Activated naive CD4-positive, alpha-beta T cell treated with anti-CD3 and anti-CD28 coated beads for 36 hours (primary cell): ENCODE data around the gene KRT7. TPM values are rescaled to one million over a fixed set of nuclear protein-coding genes. Genes with fewer than 3 reads are reported as not detected.
"Not testable (repeated sequence)": the region's sequence is repeated elsewhere in the genome, so short reads cannot be mapped to it uniquely, and the experiment has no call there.

Experiments used
- CTCF ChIA-PET: fragments of 350-600 bp; sonication (Branson Sonifier 250); formaldehyde crosslinking; loops from one replicate; lab custom pipeline; 2021; ENCODE audit warnings: antibody characterized with exemption; lab: Charles Lee
- DNase-seq: peaks from one replicate; pipeline ENCODE4 v3.0.0-alpha.2; 2020
- H3K27ac Mint-ChIP-seq: one replicate; pipeline ENCODE4 v1.8.0; 2021; ENCODE audit warnings: mild to moderate bottlenecking, mixed read lengths
- H3K27me3 Mint-ChIP-seq: one replicate; pipeline ENCODE4 v1.8.0; 2021; ENCODE audit warnings: low read depth, mixed read lengths
- H3K36me3 Mint-ChIP-seq: one replicate; pipeline ENCODE4 v1.8.0; 2021; ENCODE audit warnings: low read depth, mixed read lengths
- H3K4me1 Mint-ChIP-seq: one replicate; pipeline ENCODE4 v1.8.0; 2021; ENCODE audit warnings: low read depth, mixed read lengths
- H3K4me3 Mint-ChIP-seq: one replicate; pipeline ENCODE4 v1.8.0; 2021; ENCODE audit warnings: mild to moderate bottlenecking, moderate library complexity, mixed read lengths
- H3K9me3 Mint-ChIP-seq: one replicate; pipeline ENCODE4 v1.8.0; 2021; ENCODE audit warnings: mixed read lengths
- intact Hi-C: fragments of 100-400 bp; cut with micrococcal nuclease; formaldehyde crosslinking; loops from one replicate; pipeline ENCODE4 v1.15.1; 2023
- total RNA-seq, 2 experiments: library from RNA; stranded (reverse); gene quantifications; one replicate each; pipeline ENCODE4 v1.2.3, GENCODE V29; 2021

KRT7 gene
- total RNA-seq, 2 experiments from 2014 or later = 1.9 to 3.4 TPM

DNA sequence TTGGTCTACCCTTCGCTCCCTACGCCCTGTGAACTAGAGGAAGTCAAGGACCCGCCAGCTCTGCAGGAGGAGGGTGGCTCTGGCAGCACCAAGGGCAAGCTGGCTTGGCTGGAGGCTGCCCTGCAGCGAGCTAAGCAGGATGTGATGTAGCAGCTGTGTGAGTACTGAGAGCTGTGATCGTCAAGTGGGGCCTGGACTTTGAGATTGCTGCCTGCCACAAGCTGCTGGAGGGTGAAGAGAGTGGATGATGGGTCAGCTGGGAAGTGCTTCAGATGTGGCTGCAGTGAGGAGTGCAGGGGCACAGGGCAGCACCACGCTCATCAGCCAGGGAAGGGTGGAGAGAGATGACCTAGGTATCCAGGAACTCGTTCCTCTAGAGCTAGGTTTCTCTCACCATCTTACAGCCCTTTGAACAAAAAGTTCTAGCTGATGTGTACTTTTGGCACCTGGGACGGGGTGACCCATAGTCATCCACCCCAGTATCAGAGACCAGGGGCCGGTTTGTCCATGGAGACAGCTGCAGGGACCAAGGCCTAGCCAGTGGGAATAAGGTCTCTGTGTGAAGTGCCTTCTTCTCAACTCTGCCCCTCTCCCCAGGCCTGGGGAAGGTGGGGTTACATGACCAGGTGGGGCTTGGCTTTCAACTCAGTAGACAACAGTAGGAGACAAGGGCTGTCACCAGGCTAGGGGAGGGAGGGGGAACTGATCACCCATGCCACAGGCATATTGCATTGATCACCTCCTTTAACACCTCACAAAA is 44.6 kb downstream of the KRT7 start:
- CTCF ChIA-PET = interaction anchor here (0.6 to 4.2 kb wide), 11 partner anchors 9 to 499 kb away, joined by 3 to 29 read pairs (median 7); partner anchors contain the start of gene KRT80
- H3K36me3 Mint-ChIP-seq = no peaks in the 10 kb centered on the region
- H3K9me3 Mint-ChIP-seq = no peaks in the 10 kb centered on the region
- H3K27ac Mint-ChIP-seq = no peak overlapping the region
- intact Hi-C loops = loop anchor here (2.0 kb wide), 2 partner anchors 55 to 121 kb away; no protein-coding TSS in a partner anchor
- H3K27me3 Mint-ChIP-seq = peaks cover 12% of the 10 kb centered on the region
- DNase-seq = no peak
- peaks cover 3% of the 10 kb centered on the region for H3K4me1 Mint-ChIP-seq
- no peak overlapping the region for H3K4me3 Mint-ChIP-seq

DNA sequence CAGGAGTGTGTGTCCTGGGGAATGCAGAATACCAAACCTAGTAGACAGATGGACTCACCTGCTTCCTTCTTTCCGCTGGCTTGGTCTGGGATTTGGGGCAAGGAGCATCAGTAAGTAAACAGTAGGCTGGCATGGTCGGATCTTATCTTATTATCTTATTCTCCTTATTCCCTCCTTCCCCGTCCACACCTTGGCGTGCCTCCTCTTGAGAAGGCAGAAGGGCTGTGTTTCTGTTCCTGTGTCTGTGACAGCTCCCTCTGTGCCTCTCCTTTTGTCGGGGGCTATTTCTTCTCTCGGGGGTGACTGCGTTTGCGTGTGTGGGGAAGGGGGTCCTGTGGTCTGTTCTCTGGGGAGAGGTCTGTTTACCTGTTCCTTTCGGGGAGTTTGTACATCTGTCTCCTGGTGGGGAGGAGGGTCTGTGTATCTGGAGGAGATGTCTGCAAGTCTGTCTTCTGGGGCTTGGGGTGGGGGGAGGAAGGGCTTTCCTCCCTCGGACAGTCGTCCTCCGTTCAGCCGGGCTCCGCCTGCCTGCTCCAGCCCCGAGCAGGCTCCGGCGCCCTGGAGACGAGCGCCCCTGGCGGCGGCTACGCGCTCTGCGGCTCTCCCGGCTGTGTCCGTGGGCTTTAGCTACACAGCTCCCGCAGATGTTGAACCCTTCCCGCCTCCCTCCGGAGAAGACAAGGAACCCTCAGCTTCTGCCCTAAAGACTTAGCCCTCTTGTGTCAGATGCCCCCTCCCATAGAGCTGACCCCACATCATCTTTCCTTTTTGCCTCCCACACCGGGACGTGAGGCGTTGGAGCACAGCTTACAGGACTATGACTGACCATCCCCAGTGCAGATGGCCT is 45.8 kb downstream of the KRT7 start:
- Mint-ChIP-seq H3K36me3 (no peaks in the 10 kb centered on the region), H3K27me3 (peaks cover 12% of the 10 kb centered on the region), H3K9me3 (no peaks in the 10 kb centered on the region), H3K27ac (no peak overlapping the region), H3K4me3 (no peak overlapping the region), H3K4me1 (peaks cover 3% of the 10 kb centered on the region)
- peak; percentile 78 for DNase-seq
- intact Hi-C loops = loop anchor here (2.0 kb wide), 2 partner anchors 56 to 122 kb away; no protein-coding TSS in a partner anchor
- CTCF ChIA-PET = interaction anchor here (0.6 to 4.2 kb wide), 44 partner anchors 8 to 1948 kb away, joined by 3 to 29 read pairs (median 3); partner anchors contain the start of genes KRT80 and KRT83

DNA sequence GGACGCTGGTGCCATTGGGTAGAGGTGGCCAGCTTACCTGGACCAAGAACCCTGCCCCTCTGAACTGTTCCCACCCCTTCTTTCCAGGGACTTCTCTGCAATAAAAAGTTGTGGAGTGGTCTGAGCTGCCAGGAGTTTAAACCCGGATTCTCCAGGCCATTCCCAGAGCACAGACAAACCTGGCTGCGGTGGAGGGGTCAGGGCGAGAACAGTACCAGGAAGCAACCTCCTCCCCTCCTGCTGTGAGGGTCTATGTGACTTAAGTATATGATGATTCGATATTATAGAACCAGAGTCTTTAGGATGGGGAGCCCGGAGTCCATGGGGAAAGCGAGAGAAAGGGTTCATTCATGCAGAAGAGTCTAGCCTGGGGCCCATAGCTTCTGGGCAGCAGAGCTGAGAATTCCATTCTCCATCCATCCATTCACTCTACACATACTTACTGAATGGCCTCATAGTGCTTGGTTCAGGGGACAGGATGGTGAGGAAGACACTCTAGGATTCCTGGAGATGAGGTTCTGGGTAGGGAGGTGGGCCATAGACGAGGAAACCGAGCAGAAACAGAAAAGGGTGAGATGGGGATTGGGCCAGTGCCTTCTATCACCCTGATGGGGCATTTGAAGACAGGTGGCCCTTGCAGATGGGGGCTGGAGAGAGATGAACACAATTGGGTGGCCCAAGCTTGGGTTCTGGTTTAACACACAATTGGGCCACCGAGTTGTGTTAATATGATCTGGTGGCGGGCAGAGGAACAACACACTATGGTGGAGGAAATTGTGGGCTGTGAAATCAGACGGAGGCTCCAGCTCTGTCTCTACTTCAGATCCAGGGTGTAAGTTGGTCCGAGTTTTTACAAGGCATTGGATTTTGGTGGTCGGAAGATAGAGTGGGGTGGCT is 46.6 kb downstream of the KRT7 start:
- CTCF ChIA-PET = interaction anchor here (0.5 to 4.2 kb wide), 43 partner anchors 8 to 1948 kb away, joined by 3 to 29 read pairs (median 3); partner anchors contain the start of gene KRT83
- DNase-seq = no peak
- Mint-ChIP-seq H3K4me1 (peaks cover 3% of the 10 kb centered on the region), H3K9me3 (no peaks in the 10 kb centered on the region), H3K27me3 (peaks cover 12% of the 10 kb centered on the region), H3K27ac (no peak overlapping the region), H3K4me3 (no peak overlapping the region), H3K36me3 (no peaks in the 10 kb centered on the region)
- intact Hi-C loops = loop anchor here (2.0 kb wide), 2 partner anchors 57 to 123 kb away; no protein-coding TSS in a partner anchor

DNA sequence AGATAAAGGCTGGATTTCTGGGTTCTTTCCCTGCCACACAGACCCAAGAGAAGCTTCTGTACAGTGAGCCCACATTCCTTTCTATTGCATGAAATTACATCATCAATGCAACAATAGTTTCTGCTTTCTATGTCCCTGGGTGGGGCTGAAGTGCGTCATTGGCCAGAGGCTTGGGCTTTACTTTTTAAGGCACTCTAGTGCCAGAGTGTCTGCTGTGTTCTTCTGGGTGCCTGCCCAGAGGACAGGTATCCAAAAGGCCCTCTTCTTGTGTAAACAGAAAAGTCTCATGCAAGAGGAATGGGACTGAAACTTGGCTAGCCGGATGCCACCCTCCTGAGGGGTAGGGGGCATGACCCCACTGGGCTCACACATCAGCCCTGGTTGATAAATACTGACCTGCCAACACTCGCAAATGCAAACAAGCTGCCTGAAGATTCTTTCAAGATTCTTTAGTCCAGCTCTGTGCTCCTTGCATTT is 47.3 kb downstream of the KRT7 start:
- Mint-ChIP-seq H3K27ac (no peak overlapping the region), H3K36me3 (no peaks in the 10 kb centered on the region), H3K4me3 (no peak overlapping the region), H3K9me3 (no peaks in the 10 kb centered on the region), H3K27me3 (peaks cover 12% of the 10 kb centered on the region), H3K4me1 (peaks cover 3% of the 10 kb centered on the region)
- CTCF ChIA-PET = interaction anchor here (1.0 to 4.2 kb wide), 7 partner anchors 9 to 123 kb away, joined by 3 to 29 read pairs (median 8); no protein-coding TSS in a partner anchor
- intact Hi-C loops = no loop called here
- DNase-seq = no peak

DNA sequence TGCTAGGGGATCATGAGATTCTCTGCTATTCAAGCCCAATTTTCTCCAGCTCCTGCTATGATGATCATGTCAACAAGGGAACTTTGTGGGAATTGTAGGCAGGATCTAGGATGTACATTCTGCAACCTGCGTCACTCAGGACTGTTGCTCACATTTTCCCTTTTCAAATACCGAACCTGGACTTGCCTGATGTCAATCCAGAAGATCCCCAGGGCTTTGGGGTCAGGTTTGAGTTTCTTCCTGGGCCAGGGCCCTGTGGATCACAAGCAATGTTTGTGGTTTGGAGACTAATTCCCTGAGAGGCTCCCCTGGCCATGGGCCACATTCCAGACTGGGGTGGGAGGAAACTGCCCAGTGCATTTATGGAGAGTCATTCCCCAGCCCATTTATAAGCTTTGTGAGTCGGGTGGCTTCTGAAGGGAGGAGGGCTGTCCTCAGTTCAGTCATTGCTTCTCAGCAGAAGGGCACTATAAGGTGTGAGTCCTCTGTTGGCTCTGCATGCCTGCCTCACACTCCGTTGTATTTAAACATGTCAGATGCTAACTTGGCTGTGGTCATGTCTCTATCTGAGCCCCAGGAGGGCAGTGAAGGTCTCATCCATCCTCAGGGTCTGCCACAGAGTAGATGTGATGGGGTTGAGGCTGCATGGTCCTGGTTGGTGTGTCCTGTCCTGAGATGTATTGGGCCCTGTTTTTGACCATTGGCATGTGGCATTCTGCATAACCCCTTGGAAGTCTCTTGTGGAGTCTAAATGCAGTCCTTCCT is 47.9 kb downstream of the KRT7 start:
- intact Hi-C loops = no loop called here
- no peaks in the 10 kb centered on the region for H3K36me3 Mint-ChIP-seq
- no peak for DNase-seq
- peaks cover 12% of the 10 kb centered on the region for H3K27me3 Mint-ChIP-seq
- H3K27ac Mint-ChIP-seq = no peak overlapping the region
- CTCF ChIA-PET = interaction anchor here (1.0 to 4.2 kb wide), 4 partner anchors 9 to 59 kb away, joined by 3 to 29 read pairs (median 8); no protein-coding TSS in a partner anchor
- H3K4me3 Mint-ChIP-seq = no peak overlapping the region
- peaks cover 3% of the 10 kb centered on the region for H3K4me1 Mint-ChIP-seq
- no peaks in the 10 kb centered on the region for H3K9me3 Mint-ChIP-seq

DNA sequence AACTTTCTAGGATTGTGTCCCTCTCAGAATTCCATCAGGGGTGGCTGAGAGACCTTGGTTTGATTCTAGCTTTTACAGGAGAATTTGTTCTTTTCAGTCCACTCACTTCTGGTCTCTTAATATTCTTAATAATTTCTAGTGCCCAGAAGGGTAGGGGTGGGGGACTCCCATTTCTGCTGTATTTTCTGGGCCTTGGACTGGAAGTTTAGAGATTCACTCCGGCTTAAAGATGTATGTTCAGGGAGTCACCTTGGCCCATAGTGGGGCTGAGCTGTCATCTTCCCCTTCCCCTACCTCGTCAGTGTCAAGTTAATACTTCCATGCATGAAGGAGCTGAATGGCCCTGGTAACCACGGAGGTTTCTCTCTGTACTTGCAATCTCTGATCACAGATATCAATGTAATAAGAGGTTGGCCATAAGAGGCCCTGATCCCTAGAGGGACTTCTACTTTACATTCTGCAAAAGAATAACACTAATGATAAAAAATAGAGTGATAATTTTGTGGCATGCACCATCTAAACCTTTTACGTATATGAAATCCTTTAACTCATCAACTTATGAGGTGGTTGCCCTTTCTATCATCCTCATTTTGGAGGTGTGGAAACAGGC is 51.6 kb downstream of the KRT7 start:
- peaks cover 7% of the 10 kb centered on the region for H3K4me1 Mint-ChIP-seq
- DNase-seq = no peak
- intact Hi-C loops = no loop called here
- no peak overlapping the region for H3K27ac Mint-ChIP-seq
- peaks cover 4% of the 10 kb centered on the region for H3K27me3 Mint-ChIP-seq
- H3K4me3 Mint-ChIP-seq = no peak overlapping the region
- no peaks in the 10 kb centered on the region for H3K9me3 Mint-ChIP-seq
- H3K36me3 Mint-ChIP-seq = no peaks in the 10 kb centered on the region
- CTCF ChIA-PET = no interaction called here

DNA sequence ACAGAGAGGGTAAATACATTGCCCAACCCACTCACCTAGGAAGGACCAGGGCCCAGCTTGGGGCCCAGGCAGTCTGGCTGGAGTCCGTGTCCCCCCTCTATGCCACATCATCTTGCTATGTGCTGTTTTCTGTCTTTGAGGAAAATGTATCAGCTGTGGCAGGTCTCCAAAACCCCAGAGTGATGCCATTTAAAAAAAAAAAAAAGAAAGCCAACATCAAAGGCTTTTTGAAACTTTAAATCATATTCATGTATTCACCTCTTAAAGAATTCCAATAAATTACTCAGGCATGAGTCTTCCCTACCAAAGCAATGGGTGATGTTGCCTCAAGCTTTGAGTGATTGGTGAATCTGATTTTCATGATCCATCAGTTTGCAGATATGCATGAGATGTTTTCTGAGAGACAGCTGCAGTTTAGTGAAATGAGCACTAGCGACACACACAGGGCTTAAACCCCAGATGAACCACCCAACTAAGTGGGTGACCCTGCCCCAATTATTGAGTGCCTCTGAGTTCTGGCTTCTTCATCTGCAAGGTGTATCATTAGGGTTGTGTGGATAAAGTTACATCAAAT is 52.2 kb downstream of the KRT7 start:
- intact Hi-C loops = no loop called here
- Mint-ChIP-seq H3K4me3 (no peak overlapping the region), H3K9me3 (no peaks in the 10 kb centered on the region), H3K36me3 (no peaks in the 10 kb centered on the region), H3K4me1 (peaks cover 7% of the 10 kb centered on the region), H3K27me3 (no peaks in the 10 kb centered on the region), H3K27ac (no peak overlapping the region)
- DNase-seq = no peak
- CTCF ChIA-PET = interaction anchor here (1.2 to 2.2 kb wide), 2 partner anchors 33 to 42 kb away, joined by 3 to 5 read pairs; no protein-coding TSS in a partner anchor

DNA sequence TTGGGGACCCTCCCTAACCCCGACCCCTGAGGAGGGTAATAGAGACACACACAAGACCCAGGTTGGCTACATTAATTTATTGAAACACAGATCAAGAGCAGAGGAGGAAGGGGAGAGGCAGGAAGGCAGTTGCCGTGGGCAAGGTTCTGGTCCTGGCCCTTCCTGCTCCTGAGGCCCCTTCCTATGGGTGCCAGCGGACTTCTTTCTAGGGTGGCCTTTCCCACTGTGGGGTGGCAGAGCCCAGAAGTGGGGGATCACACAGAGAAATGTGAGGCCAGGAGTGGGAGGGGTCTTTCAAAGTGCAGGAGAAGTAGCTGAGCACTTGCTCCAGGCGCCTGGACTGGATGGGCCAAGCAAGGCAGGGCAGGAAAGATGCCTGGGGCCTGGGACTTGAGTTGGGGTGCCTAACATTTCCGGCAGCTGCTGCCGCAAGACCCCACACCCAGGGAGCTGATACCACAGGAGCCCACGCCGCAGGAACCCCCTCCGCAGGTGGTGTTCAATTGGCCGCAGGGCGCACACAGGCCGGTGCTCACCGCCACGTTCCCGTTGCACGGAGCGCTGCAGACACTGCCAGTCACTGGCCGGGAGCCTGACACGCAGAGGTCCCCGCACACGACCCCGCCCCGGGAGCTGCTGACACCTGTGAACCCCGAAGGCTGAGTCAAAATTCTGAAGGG is 52.9 kb downstream of the KRT7 start:
- intact Hi-C loops = no loop called here
- H3K36me3 Mint-ChIP-seq = no peaks in the 10 kb centered on the region
- no peak overlapping the region for H3K27ac Mint-ChIP-seq
- DNase-seq = no peak
- no peaks in the 10 kb centered on the region for H3K9me3 Mint-ChIP-seq
- CTCF ChIA-PET = interaction anchor here (1.2 to 2.2 kb wide), 4 partner anchors 8 to 41 kb away, joined by 3 to 5 read pairs (median 4); no protein-coding TSS in a partner anchor
- H3K27me3 Mint-ChIP-seq = no peaks in the 10 kb centered on the region
- H3K4me3 Mint-ChIP-seq = no peak overlapping the region
- H3K4me1 Mint-ChIP-seq = peaks cover 7% of the 10 kb centered on the region

DNA sequence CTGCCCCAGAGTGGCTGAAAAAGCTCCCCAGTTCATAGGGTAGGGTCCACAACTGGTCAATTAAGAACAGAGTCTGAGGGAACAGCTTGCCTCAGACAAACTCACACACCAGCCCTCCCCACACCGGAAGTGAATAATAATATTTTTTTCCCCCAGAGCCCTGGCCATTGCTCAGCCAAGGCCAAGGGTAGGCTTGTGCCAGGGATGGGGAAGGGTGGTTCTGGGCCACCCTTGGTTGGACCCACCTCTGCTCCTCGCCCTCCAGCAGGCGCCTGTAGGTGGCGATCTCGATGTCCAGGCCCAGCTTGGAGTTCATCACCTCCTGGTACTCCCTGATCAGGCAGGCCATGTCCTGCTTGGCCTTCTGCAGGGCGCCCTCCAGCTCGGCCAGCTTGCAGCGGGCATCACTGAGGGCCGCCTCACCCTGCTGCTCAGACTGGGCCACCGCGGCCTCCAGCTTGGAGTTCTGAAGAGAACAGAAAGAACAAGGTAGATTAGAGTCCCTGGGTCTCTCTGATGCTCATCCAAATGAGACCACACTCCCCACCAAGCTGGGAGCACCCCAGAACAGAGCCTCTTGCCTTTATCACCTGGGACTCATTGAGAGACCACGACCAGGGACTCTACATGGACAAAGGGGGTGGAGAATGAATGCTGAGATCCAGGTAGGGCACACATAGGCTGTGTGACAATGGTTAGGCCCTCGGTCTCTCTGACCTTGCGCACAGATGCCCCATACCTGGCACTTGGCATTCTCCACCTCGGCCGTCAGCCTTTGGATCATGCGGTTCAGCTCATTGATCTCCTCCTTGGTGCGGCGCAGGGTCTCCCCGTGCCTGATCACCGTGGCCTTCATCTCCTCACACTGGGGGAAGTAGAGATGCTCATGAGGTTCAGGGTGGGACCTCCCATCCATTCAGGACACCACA is 54.1 kb downstream of the KRT7 start:
- intact Hi-C loops, H3K27ac Mint-ChIP-seq, H3K4me1 Mint-ChIP-seq: not testable (repeated sequence)

More for the DNA sequence above, 54.1 kb downstream of the KRT7 start:
- CTCF ChIA-PET = interaction anchor here (1.2 to 2.2 kb wide), 3 partner anchors 9 to 40 kb away, joined by 3 to 5 read pairs (median 4); no protein-coding TSS in a partner anchor
- not testable (repeated sequence) for H3K36me3 Mint-ChIP-seq, DNase-seq, H3K9me3 Mint-ChIP-seq, H3K27me3 Mint-ChIP-seq, H3K4me3 Mint-ChIP-seq
